Measurements from ENCODE around the gene SENP1. TPM values are rescaled to one million over a fixed set of nuclear protein-coding genes. Genes with fewer than 3 reads are reported as not detected.

The SENP1 gene
- total RNA-seq, 6 donors from 2014 or later = 6.3 to 27.3 (median 13.5) TPM

GRCh38 chr12:48069241-48069640, 36.6 kb downstream of the SENP1 start:
- no peak for TF ChIP-seq EP300 (IDR thresholded peaks at IDR 0.05)
- TF ChIP-seq POLR2AphosphoS5 (IDR thresholded peaks at IDR 0.05) = no peak
- TF ChIP-seq CTCF (IDR thresholded peaks at IDR 0.05) = no peak
- no peak for TF ChIP-seq POLR2A (IDR thresholded peaks at IDR 0.05)
- H3K9me3 ChIP-seq = no peaks in the 10 kb centered on the region
- H3K4me3 ChIP-seq = no peak overlapping the region
- peaks cover 15 to 85% (median 40%) of the 10 kb centered on the region in 4 donors for H3K36me3 ChIP-seq
- H3K4me1 ChIP-seq = no peaks in the 10 kb centered on the region
- H3K27me3 ChIP-seq = no peaks in the 10 kb centered on the region
- ATAC-seq (ENCODE audit: low FRiP score in 2 of 2) = no peak
- H3K27ac ChIP-seq = no peak overlapping the region
- DNase-seq = no peak
- WGBS, 2 donors = 63 to 81% methylated on average over 1 of the region's 1 CpG

- H3K4me1 ChIP-seq = no peaks in the 10 kb centered on the region
- ATAC-seq (ENCODE audit: low FRiP score in 2 of 2) (no peak), DNase-seq (no peak)
- no peak overlapping the region for H3K27ac ChIP-seq
- H3K36me3 ChIP-seq = peaks cover 17 to 85% (median 41%) of the 10 kb centered on the region in 4 donors
- no peaks in the 10 kb centered on the region for H3K9me3 ChIP-seq
- no peak for TF ChIP-seq POLR2AphosphoS5 (IDR thresholded peaks at IDR 0.05)
- no peak for TF ChIP-seq CTCF (IDR thresholded peaks at IDR 0.05)
- TF ChIP-seq POLR2A (IDR thresholded peaks at IDR 0.05) = no peak
- TF ChIP-seq EP300 (IDR thresholded peaks at IDR 0.05) = no peak
- H3K27me3 ChIP-seq = no peaks in the 10 kb centered on the region
- WGBS, 2 donors = 68 to 80% methylated on average over 2 of the region's 2 CpGs
- no peak overlapping the region for H3K4me3 ChIP-seq
These were observed 37.4 kb downstream of the SENP1 start for GRCh38 chr12:48068457-48068856.

- Histone ChIP-seq H3K27me3 (no peaks in the 10 kb centered on the region), H3K9me3 (no peaks in the 10 kb centered on the region), H3K27ac (no peak overlapping the region), H3K4me1 (no peaks in the 10 kb centered on the region), H3K36me3 (peaks cover 17 to 85% (median 45%) of the 10 kb centered on the region in 4 donors), H3K4me3 (no peak overlapping the region)
- TF ChIP-seq POLR2A (IDR thresholded peaks at IDR 0.05) = no peak
- TF ChIP-seq CTCF (IDR thresholded peaks at IDR 0.05) = no peak
- no peak for TF ChIP-seq EP300 (IDR thresholded peaks at IDR 0.05)
- no peak for TF ChIP-seq POLR2AphosphoS5 (IDR thresholded peaks at IDR 0.05)
- DNase-seq = no peak
- 92 to 96% methylated on average over 4 of the region's 4 CpGs for WGBS, 2 donors
- ATAC-seq (ENCODE audit: low FRiP score in 2 of 2) = no peak
These were observed 38.5 kb downstream of the SENP1 start for GRCh38 chr12:48067250-48067938.

- peaks cover 17 to 85% (median 46%) of the 10 kb centered on the region in 4 donors for H3K36me3 ChIP-seq
- no peak overlapping the region for H3K4me3 ChIP-seq
- H3K27ac ChIP-seq = no peak overlapping the region
- H3K4me1 ChIP-seq = no peaks in the 10 kb centered on the region
- DNase-seq (no peak), ATAC-seq (ENCODE audit: low FRiP score in 2 of 2) (no peak)
- H3K9me3 ChIP-seq = no peaks in the 10 kb centered on the region
- H3K27me3 ChIP-seq = no peaks in the 10 kb centered on the region
- no peak for TF ChIP-seq CTCF (IDR thresholded peaks at IDR 0.05)
- no peak for TF ChIP-seq EP300 (IDR thresholded peaks at IDR 0.05)
- TF ChIP-seq POLR2A (IDR thresholded peaks at IDR 0.05) = no peak
- no peak for TF ChIP-seq POLR2AphosphoS5 (IDR thresholded peaks at IDR 0.05)
- 95 to 98% methylated on average over 5 of the region's 5 CpGs for WGBS, 2 donors
These were observed 40.8 kb downstream of the SENP1 start for GRCh38 chr12:48065041-48065440.

- no peak for ATAC-seq (ENCODE audit: low FRiP score in 2 of 2)
- H3K9me3 ChIP-seq = no peaks in the 10 kb centered on the region
- H3K27ac ChIP-seq = no peak overlapping the region
- H3K4me1 ChIP-seq = no peaks in the 10 kb centered on the region
- peaks cover 17 to 91% (median 48%) of the 10 kb centered on the region in 4 donors for H3K36me3 ChIP-seq
- no peak for TF ChIP-seq POLR2A (IDR thresholded peaks at IDR 0.05)
- TF ChIP-seq EP300 (IDR thresholded peaks at IDR 0.05) = no peak
- TF ChIP-seq CTCF (IDR thresholded peaks at IDR 0.05) = no peak
- TF ChIP-seq POLR2AphosphoS5 (IDR thresholded peaks at IDR 0.05) = no peak
- 95 to 97% methylated on average over 6 of the region's 6 CpGs for WGBS, 2 donors
- H3K4me3 ChIP-seq = no peak overlapping the region
- no peaks in the 10 kb centered on the region for H3K27me3 ChIP-seq
- no peak for DNase-seq
These were observed 42.3 kb downstream of the SENP1 start for GRCh38 chr12:48063530-48063929.
